Measurements from ENCODE around the gene RIMBP3C. TPM values are rescaled to one million over a fixed set of nuclear protein-coding genes. Genes with fewer than 3 reads are reported as not detected.
A peak's percentile ranks its signal among the peaks of the same experiment; 100 is the strongest.

RIMBP3C gene
- total and polyA plus RNA-seq, 10 of the 15 experiments (the other 5 are each of a cell fraction or from before 2014, with no cell fraction given) = 0.03 to 0.23 (median 0.08) TPM; not detected in 4

GRCh38 chr22:21587803-21588611 is 36.7 kb upstream of the RIMBP3C start (continued):
- peak; percentile 53 for TF ChIP-seq SKIL (IDR thresholded peaks at IDR 0.05; ENCODE audit: low read depth, poor library complexity, severe bottlenecking)
- no peak for TF ChIP-seq EZH2 (IDR thresholded peaks at IDR 0.05; ENCODE audit: borderline replicate concordance, control insufficient read depth, low read depth, low read length)
- no peak for TF ChIP-seq NFXL1 (IDR thresholded peaks at IDR 0.05; ENCODE audit: borderline replicate concordance)
- TF ChIP-seq EGR1 (IDR thresholded peaks at IDR 0.05; ENCODE audit: borderline replicate concordance in 1 of 2, low read depth in 2 of 2, low read length in 2 of 2) = no peak
- peak; percentile 55; the same call in 1 of the 2 replicates for TF ChIP-seq MXI1 (IDR thresholded peaks at IDR 0.05; ENCODE audit: low read depth, low read length)
- TF ChIP-seq NFYA (IDR thresholded peaks at IDR 0.05; ENCODE audit: borderline replicate concordance, low read depth, low read length) = no peak
- TF ChIP-seq HCFC1 (IDR thresholded peaks at IDR 0.05; ENCODE audit: low read length) = no peak
- TF ChIP-seq ATF7 (IDR thresholded peaks at IDR 0.05; ENCODE audit: low read depth) = peak; percentile 24; the same call in 1 of the 2 replicates
- TF ChIP-seq ZNF592 (IDR thresholded peaks at IDR 0.05) = no peak
- no peak for TF ChIP-seq GABPA (IDR thresholded peaks at IDR 0.05; ENCODE audit: low read depth)
- TF ChIP-seq RB1 (IDR thresholded peaks at IDR 0.05; ENCODE audit: borderline replicate concordance) = no peak
- no peak for TF ChIP-seq STAT3 (IDR thresholded peaks at IDR 0.05; ENCODE audit: low read depth, low read length)
- peak; percentile 83 for TF ChIP-seq NFIC (IDR thresholded peaks at IDR 0.05; ENCODE audit: low read depth, low read length)
- no peak for TF ChIP-seq ZBED1 (IDR thresholded peaks at IDR 0.05; ENCODE audit: borderline replicate concordance)
- TF ChIP-seq ZZZ3 (IDR thresholded peaks at IDR 0.05; ENCODE audit: control insufficient read depth, insufficient read length, low read depth) = no peak
- TF ChIP-seq IRF5 (IDR thresholded peaks at IDR 0.05; ENCODE audit: borderline replicate concordance) = no peak
- no peak for TF ChIP-seq ZSCAN29 (IDR thresholded peaks at IDR 0.05)
- TF ChIP-seq STAT1 (conservative IDR thresholded peaks at IDR 0.05) = no peak
- TF ChIP-seq USF2 (IDR thresholded peaks at IDR 0.05; ENCODE audit: borderline replicate concordance, low read depth, low read length) = no peak; the same call in 1 of the 2 replicates

All from GM12878 (cell line).